ENCODE measurements around the gene BABAM2.
"Not testable (repeated sequence)": the region's sequence is repeated elsewhere in the genome, so short reads cannot be mapped to it uniquely, and the experiment has no call there.

The BABAM2 gene

GRCh38 chr2:28101892-28102291 lies 211.4 kb downstream of the BABAM2 start:
- H3K4me1 ChIP-seq (ENCODE audit: control extremely low read depth in 1 of 4, control insufficient read depth in 4 of 4, insufficient read depth in 4 of 4, low read length in 3 of 4), result peaks cover 0 to 11% (median 4%) of the 10 kb centered on the region in 4 experiments
- ChIA-PET CTCF (interaction anchor here (1.0 kb wide), 1 partner anchor 49 kb away, joined by 3 read pairs; no protein-coding TSS in a partner anchor), POLR2A (no interaction called here)
- 100% methylated on average over 3 of the region's 3 CpGs for WGBS (ENCODE audit: insufficient coverage)
- H3K4me3 ChIP-seq (ENCODE audit: control insufficient read depth in 1 of 7, extremely low read depth in 1 of 7, insufficient read depth in 4 of 7, low read depth in 2 of 7, low read length in 6 of 7), result no peak overlapping the region
- no peaks in the 10 kb centered on the region for H3K36me3 ChIP-seq (ENCODE audit: control insufficient read depth in 4 of 4, insufficient read depth in 4 of 4, low read length in 3 of 4)
- H3K27me3 ChIP-seq (replicated peaks in 2 of 5; ENCODE audit: control insufficient read depth in 4 of 5, insufficient read depth in 5 of 5, low read length in 4 of 5), result no peaks in the 10 kb centered on the region
- DNase-seq, result no peak
- no peak overlapping the region for H3K27ac ChIP-seq (ENCODE audit: insufficient read depth in 1 of 2, low read depth in 1 of 2, low read length in 2 of 2, poor library complexity in 1 of 2, severe bottlenecking in 2 of 2)
- H3K9me3 ChIP-seq (ENCODE audit: control extremely low read depth in 1 of 5, control insufficient read depth in 4 of 5, insufficient read depth in 2 of 5, low read depth in 1 of 5, low read length in 4 of 5), result no peaks in the 10 kb centered on the region

DNA sequence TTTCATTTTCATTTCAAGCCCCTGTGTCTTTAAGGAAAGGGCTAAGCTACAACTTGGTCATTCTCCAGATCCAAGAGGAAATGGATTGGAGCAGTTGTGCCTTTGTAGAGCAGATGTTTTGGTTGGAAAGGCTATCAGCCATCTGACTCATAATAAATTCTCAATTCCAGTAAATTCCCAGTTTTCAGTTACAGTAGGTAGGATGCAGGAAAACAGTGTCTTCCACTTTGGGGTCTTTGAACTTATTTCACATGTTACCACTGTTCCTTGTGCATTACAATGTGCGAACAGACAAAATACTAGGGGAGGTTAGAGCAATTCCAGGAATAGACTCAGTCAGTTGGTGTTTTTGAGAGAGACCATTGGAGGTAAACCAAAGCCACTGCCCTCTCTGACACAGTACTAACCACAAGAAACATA lies 211.9 kb downstream of the BABAM2 start:
- CTCF ChIA-PET, result interaction anchor here (0.7 kb wide), 1 partner anchor 9 kb away, joined by 3 read pairs; no protein-coding TSS in a partner anchor
- DNase-seq, result no peak
- no peaks in the 10 kb centered on the region for H3K36me3 ChIP-seq (ENCODE audit: control insufficient read depth in 4 of 4, insufficient read depth in 4 of 4, low read length in 3 of 4)
- POLR2A ChIA-PET, result no interaction called here
- H3K4me3 ChIP-seq (ENCODE audit: control insufficient read depth in 1 of 7, extremely low read depth in 1 of 7, insufficient read depth in 4 of 7, low read depth in 2 of 7, low read length in 6 of 7), result no peak overlapping the region
- H3K4me1 ChIP-seq (ENCODE audit: control extremely low read depth in 1 of 4, control insufficient read depth in 4 of 4, insufficient read depth in 4 of 4, low read length in 3 of 4), result peaks cover 0 to 11% (median 4%) of the 10 kb centered on the region in 4 experiments
- WGBS (ENCODE audit: insufficient coverage), result no CpG with 5 or more reads among the region's 1 CpG
- no peaks in the 10 kb centered on the region for H3K9me3 ChIP-seq (ENCODE audit: control extremely low read depth in 1 of 5, control insufficient read depth in 4 of 5, insufficient read depth in 2 of 5, low read depth in 1 of 5, low read length in 4 of 5)
- no peaks in the 10 kb centered on the region for H3K27me3 ChIP-seq (replicated peaks in 2 of 5; ENCODE audit: control insufficient read depth in 4 of 5, insufficient read depth in 5 of 5, low read length in 4 of 5)
- H3K27ac ChIP-seq (ENCODE audit: insufficient read depth in 1 of 2, low read depth in 1 of 2, low read length in 2 of 2, poor library complexity in 1 of 2, severe bottlenecking in 2 of 2), result no peak overlapping the region

DNA sequence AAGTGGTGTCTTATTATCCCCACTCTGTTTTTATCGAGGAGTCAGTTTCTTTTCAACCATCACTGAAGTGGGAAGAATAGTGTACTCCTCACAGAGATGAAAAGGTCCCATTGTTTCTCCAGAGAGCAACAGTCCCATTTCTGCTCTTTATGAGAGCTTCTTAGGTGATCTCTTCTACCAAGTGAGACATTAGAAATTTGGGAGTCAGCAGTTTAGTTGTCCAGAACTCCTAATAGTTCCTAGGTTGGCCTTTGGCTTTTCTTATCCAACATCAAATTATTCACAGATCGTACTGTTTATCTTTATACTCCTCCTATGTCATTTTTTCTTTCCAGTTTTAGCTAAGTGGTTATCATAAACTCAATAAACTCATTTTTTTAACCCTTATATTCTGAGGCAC lies 213.1 kb downstream of the BABAM2 start:
- CTCF ChIA-PET, result interaction anchor here (1.3 kb wide), 1 partner anchor 37 kb away, joined by 4 read pairs; no protein-coding TSS in a partner anchor
- Histone ChIP-seq H3K27ac (ENCODE audit: insufficient read depth in 1 of 2, low read depth in 1 of 2, low read length in 2 of 2, poor library complexity in 1 of 2, severe bottlenecking in 2 of 2) (no peak overlapping the region), H3K9me3 (ENCODE audit: control extremely low read depth in 1 of 5, control insufficient read depth in 4 of 5, insufficient read depth in 2 of 5, low read depth in 1 of 5, low read length in 4 of 5) (no peaks in the 10 kb centered on the region), H3K4me3 (ENCODE audit: control insufficient read depth in 1 of 7, extremely low read depth in 1 of 7, insufficient read depth in 4 of 7, low read depth in 2 of 7, low read length in 6 of 7) (no peak overlapping the region), H3K4me1 (ENCODE audit: control extremely low read depth in 1 of 4, control insufficient read depth in 4 of 4, insufficient read depth in 4 of 4, low read length in 3 of 4) (peaks cover 0 to 11% (median 4%) of the 10 kb centered on the region in 4 experiments), H3K36me3 (ENCODE audit: control insufficient read depth in 4 of 4, insufficient read depth in 4 of 4, low read length in 3 of 4) (no peaks in the 10 kb centered on the region), H3K27me3 (replicated peaks in 2 of 5; ENCODE audit: control insufficient read depth in 4 of 5, insufficient read depth in 5 of 5, low read length in 4 of 5) (no peaks in the 10 kb centered on the region)
- WGBS (ENCODE audit: insufficient coverage), result 100% methylated on average over 2 of the region's 2 CpGs
- no peak for DNase-seq
- POLR2A ChIA-PET, result no interaction called here

GRCh38 chr2:28108143-28108542 lies 217.6 kb downstream of the BABAM2 start:
- ChIA-PET POLR2A (no interaction called here), CTCF (interaction anchor here (0.8 kb wide), 1 partner anchor 20 kb away, joined by 3 read pairs; no protein-coding TSS in a partner anchor)
- Histone ChIP-seq H3K27ac (ENCODE audit: insufficient read depth in 1 of 2, low read depth in 1 of 2, low read length in 2 of 2, poor library complexity in 1 of 2, severe bottlenecking in 2 of 2) (no peak overlapping the region), H3K9me3 (ENCODE audit: control extremely low read depth in 1 of 5, control insufficient read depth in 4 of 5, insufficient read depth in 2 of 5, low read depth in 1 of 5, low read length in 4 of 5) (no peaks in the 10 kb centered on the region), H3K27me3 (replicated peaks in 2 of 5; ENCODE audit: control insufficient read depth in 4 of 5, insufficient read depth in 5 of 5, low read length in 4 of 5) (no peaks in the 10 kb centered on the region), H3K4me3 (ENCODE audit: control insufficient read depth in 1 of 7, extremely low read depth in 1 of 7, insufficient read depth in 4 of 7, low read depth in 2 of 7, low read length in 6 of 7) (no peak overlapping the region), H3K36me3 (ENCODE audit: control insufficient read depth in 4 of 4, insufficient read depth in 4 of 4, low read length in 3 of 4) (no peaks in the 10 kb centered on the region), H3K4me1 (ENCODE audit: control extremely low read depth in 1 of 4, control insufficient read depth in 4 of 4, insufficient read depth in 4 of 4, low read length in 3 of 4) (no peaks in the 10 kb centered on the region)
- no peak for DNase-seq
- WGBS (ENCODE audit: insufficient coverage), result no CpG with 5 or more reads among the region's 2 CpGs

- H3K9me3 ChIP-seq (ENCODE audit: control extremely low read depth in 1 of 5, control insufficient read depth in 4 of 5, insufficient read depth in 2 of 5, low read depth in 1 of 5, low read length in 4 of 5); POLR2A ChIA-PET; H3K36me3 ChIP-seq (ENCODE audit: control insufficient read depth in 4 of 4, insufficient read depth in 4 of 4, low read length in 3 of 4); H3K4me3 ChIP-seq (ENCODE audit: control insufficient read depth in 1 of 7, extremely low read depth in 1 of 7, insufficient read depth in 4 of 7, low read depth in 2 of 7, low read length in 6 of 7); H3K4me1 ChIP-seq (ENCODE audit: control extremely low read depth in 1 of 4, control insufficient read depth in 4 of 4, insufficient read depth in 4 of 4, low read length in 3 of 4); H3K27ac ChIP-seq (ENCODE audit: insufficient read depth in 1 of 2, low read depth in 1 of 2, low read length in 2 of 2, poor library complexity in 1 of 2, severe bottlenecking in 2 of 2); DNase-seq; H3K27me3 ChIP-seq (replicated peaks in 2 of 5; ENCODE audit: control insufficient read depth in 4 of 5, insufficient read depth in 5 of 5, low read length in 4 of 5): not testable (repeated sequence)
- CTCF ChIA-PET, result interaction anchor here (1.0 kb wide), 1 partner anchor 407 kb away, joined by 3 read pairs; no protein-coding TSS in a partner anchor
These were observed 223.2 kb downstream of the BABAM2 start for GRCh38 chr2:28113771-28114170.

DNA sequence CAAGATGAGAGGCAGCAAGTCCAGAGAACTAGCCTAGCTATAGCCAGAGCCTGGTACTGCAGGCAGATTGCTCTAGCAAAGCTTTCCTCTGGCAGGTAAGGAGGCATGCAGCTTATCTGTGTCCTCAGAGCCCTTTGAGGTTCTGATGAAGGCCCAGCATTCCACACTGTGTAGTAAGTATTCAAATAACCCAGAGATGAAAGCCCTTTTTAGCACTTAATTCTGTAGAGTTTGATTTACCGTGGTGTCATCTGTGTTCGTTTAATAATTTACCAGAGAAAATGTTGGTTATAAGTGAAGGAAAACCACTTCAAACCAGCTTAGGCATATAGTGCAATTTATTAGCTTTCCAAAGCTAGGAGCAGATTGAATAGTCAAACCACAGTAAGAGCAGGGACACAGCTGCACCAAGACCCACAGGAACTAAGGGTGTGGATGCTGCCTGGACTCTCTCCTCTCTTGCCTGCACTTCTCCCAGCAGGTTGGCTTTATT lies 226.6 kb downstream of the BABAM2 start:
- Histone ChIP-seq H3K36me3 (ENCODE audit: control insufficient read depth in 4 of 4, insufficient read depth in 4 of 4, low read length in 3 of 4) (peaks cover 0 to 4% (median 0%) of the 10 kb centered on the region in 4 experiments), H3K4me1 (ENCODE audit: control extremely low read depth in 1 of 4, control insufficient read depth in 4 of 4, insufficient read depth in 4 of 4, low read length in 3 of 4) (peaks cover 0 to 2% (median 0%) of the 10 kb centered on the region in 4 experiments), H3K27me3 (replicated peaks in 2 of 5; ENCODE audit: control insufficient read depth in 4 of 5, insufficient read depth in 5 of 5, low read length in 4 of 5) (no peaks in the 10 kb centered on the region), H3K4me3 (ENCODE audit: control insufficient read depth in 1 of 7, extremely low read depth in 1 of 7, insufficient read depth in 4 of 7, low read depth in 2 of 7, low read length in 6 of 7) (no peak overlapping the region), H3K9me3 (ENCODE audit: control extremely low read depth in 1 of 5, control insufficient read depth in 4 of 5, insufficient read depth in 2 of 5, low read depth in 1 of 5, low read length in 4 of 5) (peaks cover 0 to 5% (median 3%) of the 10 kb centered on the region in 5 experiments), H3K27ac (ENCODE audit: insufficient read depth in 1 of 2, low read depth in 1 of 2, low read length in 2 of 2, poor library complexity in 1 of 2, severe bottlenecking in 2 of 2) (no peak overlapping the region)
- no peak for DNase-seq
- WGBS (ENCODE audit: insufficient coverage), result 100% methylated on average over 1 of the region's 2 CpGs
- ChIA-PET POLR2A (interaction anchor here (0.6 kb wide), 1 partner anchor 17 kb away, joined by 4 read pairs; no protein-coding TSS in a partner anchor), CTCF (interaction anchor here (0.9 kb wide), 1 partner anchor 17 kb away, joined by 3 read pairs; no protein-coding TSS in a partner anchor)

DNA sequence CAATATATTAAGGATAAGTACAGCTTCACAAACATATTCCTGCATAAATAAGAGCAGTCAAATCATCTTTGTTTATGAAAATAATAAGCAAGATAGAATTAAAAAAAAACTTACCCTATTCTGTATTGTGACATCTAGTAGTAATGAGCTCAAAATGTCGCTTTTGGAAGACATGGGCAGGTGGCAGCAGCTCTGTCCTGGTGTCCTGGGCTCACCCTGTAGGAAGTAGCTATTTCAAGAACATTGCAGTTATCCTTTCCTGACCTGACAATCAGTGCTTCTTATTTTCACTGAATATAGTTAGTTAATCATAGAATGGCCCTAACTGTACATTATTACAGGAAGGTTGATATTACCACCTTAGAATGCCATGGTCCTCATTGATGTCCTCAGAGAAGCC lies 229.1 kb downstream of the BABAM2 start:
- Histone ChIP-seq H3K4me3 (ENCODE audit: control insufficient read depth in 1 of 7, extremely low read depth in 1 of 7, insufficient read depth in 4 of 7, low read depth in 2 of 7, low read length in 6 of 7) (no peak overlapping the region), H3K27ac (ENCODE audit: insufficient read depth in 1 of 2, low read depth in 1 of 2, low read length in 2 of 2, poor library complexity in 1 of 2, severe bottlenecking in 2 of 2) (no peak overlapping the region), H3K9me3 (ENCODE audit: control extremely low read depth in 1 of 5, control insufficient read depth in 4 of 5, insufficient read depth in 2 of 5, low read depth in 1 of 5, low read length in 4 of 5) (peaks cover 0 to 5% (median 3%) of the 10 kb centered on the region in 5 experiments), H3K4me1 (ENCODE audit: control extremely low read depth in 1 of 4, control insufficient read depth in 4 of 4, insufficient read depth in 4 of 4, low read length in 3 of 4) (peaks cover 0 to 2% (median 0%) of the 10 kb centered on the region in 4 experiments), H3K36me3 (ENCODE audit: control insufficient read depth in 4 of 4, insufficient read depth in 4 of 4, low read length in 3 of 4) (peaks cover 0 to 4% (median 0%) of the 10 kb centered on the region in 4 experiments), H3K27me3 (replicated peaks in 2 of 5; ENCODE audit: control insufficient read depth in 4 of 5, insufficient read depth in 5 of 5, low read length in 4 of 5) (no peaks in the 10 kb centered on the region)
- WGBS (ENCODE audit: insufficient coverage), result 100% methylated on average over 1 of the region's 1 CpG
- ChIA-PET POLR2A (interaction anchor here (0.6 kb wide), 1 partner anchor 35 kb away, joined by 3 read pairs; no protein-coding TSS in a partner anchor), CTCF (interaction anchor here (0.9 kb wide), 1 partner anchor 9 kb away, joined by 3 read pairs; no protein-coding TSS in a partner anchor)
- no peak for DNase-seq

All from common myeloid progenitor, CD34-positive (primary cell).